Breast epithelium (tissue), 3 donors: ENCODE data around the gene INPP5F.

Experiments
- POLR2A ChIP-seq: fragments of 450-650 bp; IDR thresholded peaks from one replicate; pipeline ENCODE4 v1.6.1; 2016; ENCODE audit warnings: antibody characterized with exemption, mild to moderate bottlenecking, moderate library complexity
- POLR2AphosphoS5 ChIP-seq, 3 donors: sonication (generic); formaldehyde crosslinking; IDR thresholded peaks; one replicate each; pipeline ENCODE4 v1.6.1; 2017; ENCODE audit warnings: antibody characterized with exemption in 3 of 3
- TF ChIP-seq, protein P1 (sequence below), 3 donors: fragments of 450-650 bp; IDR thresholded peaks; one replicate each; pipeline ENCODE4 v1.5.1; 2016 to 2017; ENCODE audit warnings: antibody characterized with exemption in 3 of 3, mild to moderate bottlenecking in 3 of 3, moderate library complexity in 3 of 3

- TF ChIP-seq, protein P1, sequence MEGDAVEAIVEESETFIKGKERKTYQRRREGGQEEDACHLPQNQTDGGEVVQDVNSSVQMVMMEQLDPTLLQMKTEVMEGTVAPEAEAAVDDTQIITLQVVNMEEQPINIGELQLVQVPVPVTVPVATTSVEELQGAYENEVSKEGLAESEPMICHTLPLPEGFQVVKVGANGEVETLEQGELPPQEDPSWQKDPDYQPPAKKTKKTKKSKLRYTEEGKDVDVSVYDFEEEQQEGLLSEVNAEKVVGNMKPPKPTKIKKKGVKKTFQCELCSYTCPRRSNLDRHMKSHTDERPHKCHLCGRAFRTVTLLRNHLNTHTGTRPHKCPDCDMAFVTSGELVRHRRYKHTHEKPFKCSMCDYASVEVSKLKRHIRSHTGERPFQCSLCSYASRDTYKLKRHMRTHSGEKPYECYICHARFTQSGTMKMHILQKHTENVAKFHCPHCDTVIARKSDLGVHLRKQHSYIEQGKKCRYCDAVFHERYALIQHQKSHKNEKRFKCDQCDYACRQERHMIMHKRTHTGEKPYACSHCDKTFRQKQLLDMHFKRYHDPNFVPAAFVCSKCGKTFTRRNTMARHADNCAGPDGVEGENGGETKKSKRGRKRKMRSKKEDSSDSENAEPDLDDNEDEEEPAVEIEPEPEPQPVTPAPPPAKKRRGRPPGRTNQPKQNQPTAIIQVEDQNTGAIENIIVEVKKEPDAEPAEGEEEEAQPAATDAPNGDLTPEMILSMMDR (IDR thresholded peaks at IDR 0.05) = no peak
- TF ChIP-seq POLR2A = no peak
- no peak for TF ChIP-seq POLR2AphosphoS5 (IDR thresholded peaks at IDR 0.05)
Measured at GRCh38 chr10:119724593-119725516, 995 bp upstream of the INPP5F start.
